Activated T-cell treated with anti-CD3 and anti-CD28 coated beads, Interleukin-2, amount 50 U/mL, for 4 hours (primary cell): ENCODE measurements around the gene LHFPL2. TPM values are rescaled to one million over a fixed set of nuclear protein-coding genes. Genes with fewer than 3 reads are reported as not detected.
A peak's percentile ranks its signal among the peaks of the same experiment; 100 is the strongest.

Source experiments
- ATAC-seq, 2 donors: fragments of 200-7000 bp; cut with Tn5 transposase; one replicate each; pipeline ENCODE4 v1.10.0; 2021
- DNase-seq: peaks from one replicate; pipeline ENCODE4 v3.0.0-alpha.2; 2020
- H3K27me3 Mint-ChIP-seq: one replicate; pipeline ENCODE4 v1.8.0; 2021; ENCODE audit warnings: low read depth, mixed read lengths
- H3K36me3 Mint-ChIP-seq: one replicate; pipeline ENCODE4 v1.8.0; 2022; ENCODE audit warnings: mixed read lengths; ENCODE audit not compliant: insufficient read depth
- H3K4me1 Mint-ChIP-seq: one replicate; pipeline ENCODE4 v1.8.0; 2021; ENCODE audit warnings: low read depth, mixed read lengths
- H3K4me3 Mint-ChIP-seq: one replicate; pipeline ENCODE4 v1.8.0; 2021; ENCODE audit warnings: mild to moderate bottlenecking, moderate library complexity, mixed read lengths
- H3K9me3 Mint-ChIP-seq: one replicate; pipeline ENCODE4 v1.8.0; 2021; ENCODE audit warnings: mixed read lengths
- total RNA-seq, 3 donors: library from RNA; stranded (reverse); gene quantifications; one replicate each; pipeline ENCODE4 v1.2.1, GENCODE V29; 2021

The LHFPL2 gene
- total RNA-seq, 3 donors from 2014 or later = 0.22 to 0.69 (median 0.23) TPM

GRCh38 chr5:78576376-78576775 lies 72.2 kb downstream of the LHFPL2 start:
- Mint-ChIP-seq H3K27me3 (no peaks in the 10 kb centered on the region), H3K9me3 (no peaks in the 10 kb centered on the region), H3K4me3 (no peak overlapping the region), H3K36me3 (no peaks in the 10 kb centered on the region), H3K4me1 (no peaks in the 10 kb centered on the region)
- ATAC-seq (no peak), DNase-seq (no peak)

- no peak overlapping the region for H3K4me3 Mint-ChIP-seq
- no peaks in the 10 kb centered on the region for H3K9me3 Mint-ChIP-seq
- DNase-seq = no peak
- H3K36me3 Mint-ChIP-seq = no peaks in the 10 kb centered on the region
- H3K27me3 Mint-ChIP-seq = no peaks in the 10 kb centered on the region
- no peak for ATAC-seq
- H3K4me1 Mint-ChIP-seq = no peaks in the 10 kb centered on the region
Measured at GRCh38 chr5:78574731-78575161, 73.8 kb downstream of the LHFPL2 start.

GRCh38 chr5:78574131-78574673 lies 74.4 kb downstream of the LHFPL2 start:
- no peak for DNase-seq
- no peak overlapping the region for H3K4me3 Mint-ChIP-seq
- no peaks in the 10 kb centered on the region for H3K27me3 Mint-ChIP-seq
- H3K4me1 Mint-ChIP-seq = no peaks in the 10 kb centered on the region
- ATAC-seq = no peak
- no peaks in the 10 kb centered on the region for H3K36me3 Mint-ChIP-seq
- H3K9me3 Mint-ChIP-seq = no peaks in the 10 kb centered on the region

GRCh38 chr5:78573318-78573717 lies 75.3 kb downstream of the LHFPL2 start:
- Mint-ChIP-seq H3K4me1 (no peaks in the 10 kb centered on the region), H3K36me3 (no peaks in the 10 kb centered on the region), H3K4me3 (no peak overlapping the region), H3K27me3 (no peaks in the 10 kb centered on the region), H3K9me3 (no peaks in the 10 kb centered on the region)
- no peak for DNase-seq
- no peak for ATAC-seq

GRCh38 chr5:78570646-78571045 lies 77.9 kb downstream of the LHFPL2 start:
- H3K4me1 Mint-ChIP-seq = no peaks in the 10 kb centered on the region
- no peak for DNase-seq
- ATAC-seq = no peak
- H3K4me3 Mint-ChIP-seq = no peak overlapping the region
- peaks cover under 1% of the 10 kb centered on the region for H3K27me3 Mint-ChIP-seq
- no peaks in the 10 kb centered on the region for H3K36me3 Mint-ChIP-seq
- H3K9me3 Mint-ChIP-seq = no peaks in the 10 kb centered on the region

- Mint-ChIP-seq H3K4me3 (no peak overlapping the region), H3K36me3 (no peaks in the 10 kb centered on the region), H3K4me1 (no peaks in the 10 kb centered on the region), H3K27me3 (peaks cover 1% of the 10 kb centered on the region), H3K9me3 (no peaks in the 10 kb centered on the region)
- ATAC-seq (no peak), DNase-seq (no peak)
Measured at GRCh38 chr5:78569441-78569840, 79.1 kb downstream of the LHFPL2 start.

GRCh38 chr5:78568676-78569075 lies 79.9 kb downstream of the LHFPL2 start:
- no peak for DNase-seq
- no peaks in the 10 kb centered on the region for H3K4me1 Mint-ChIP-seq
- H3K9me3 Mint-ChIP-seq = no peaks in the 10 kb centered on the region
- H3K27me3 Mint-ChIP-seq = peaks cover 1% of the 10 kb centered on the region
- no peak for ATAC-seq
- H3K4me3 Mint-ChIP-seq = no peak overlapping the region
- H3K36me3 Mint-ChIP-seq = no peaks in the 10 kb centered on the region

GRCh38 chr5:78568212-78568611 lies 80.4 kb downstream of the LHFPL2 start:
- H3K4me3 Mint-ChIP-seq = no peak overlapping the region
- H3K9me3 Mint-ChIP-seq = no peaks in the 10 kb centered on the region
- H3K4me1 Mint-ChIP-seq = no peaks in the 10 kb centered on the region
- H3K27me3 Mint-ChIP-seq = peaks cover 1% of the 10 kb centered on the region
- no peaks in the 10 kb centered on the region for H3K36me3 Mint-ChIP-seq
- no peak for DNase-seq
- no peak for ATAC-seq

GRCh38 chr5:78567617-78568016 lies 81.0 kb downstream of the LHFPL2 start:
- Mint-ChIP-seq H3K4me1 (no peaks in the 10 kb centered on the region), H3K4me3 (no peak overlapping the region), H3K36me3 (no peaks in the 10 kb centered on the region), H3K27me3 (peaks cover 1% of the 10 kb centered on the region), H3K9me3 (no peaks in the 10 kb centered on the region)
- DNase-seq (no peak), ATAC-seq (no peak)

GRCh38 chr5:78566747-78567425 lies 81.7 kb downstream of the LHFPL2 start:
- H3K27me3 Mint-ChIP-seq = peaks cover 1% of the 10 kb centered on the region
- H3K36me3 Mint-ChIP-seq = no peaks in the 10 kb centered on the region
- no peaks in the 10 kb centered on the region for H3K9me3 Mint-ChIP-seq
- H3K4me1 Mint-ChIP-seq = no peaks in the 10 kb centered on the region
- H3K4me3 Mint-ChIP-seq = no peak overlapping the region
- DNase-seq (no peak), ATAC-seq (peak; percentile 35 to 43)

GRCh38 chr5:78565395-78565794 lies 83.2 kb downstream of the LHFPL2 start:
- DNase-seq (no peak), ATAC-seq (no peak)
- no peaks in the 10 kb centered on the region for H3K36me3 Mint-ChIP-seq
- H3K4me1 Mint-ChIP-seq = no peaks in the 10 kb centered on the region
- H3K9me3 Mint-ChIP-seq = no peaks in the 10 kb centered on the region
- peaks cover 2% of the 10 kb centered on the region for H3K27me3 Mint-ChIP-seq
- H3K4me3 Mint-ChIP-seq = no peak overlapping the region

- no peaks in the 10 kb centered on the region for H3K36me3 Mint-ChIP-seq
- H3K27me3 Mint-ChIP-seq = peaks cover 11% of the 10 kb centered on the region
- H3K4me1 Mint-ChIP-seq = no peaks in the 10 kb centered on the region
- no peak for ATAC-seq
- H3K4me3 Mint-ChIP-seq = no peak overlapping the region
- no peak for DNase-seq
- H3K9me3 Mint-ChIP-seq = no peaks in the 10 kb centered on the region
Measured at GRCh38 chr5:78563621-78564020, 85.0 kb downstream of the LHFPL2 start.

- H3K36me3 Mint-ChIP-seq = no peaks in the 10 kb centered on the region
- no peak overlapping the region for H3K4me3 Mint-ChIP-seq
- no peaks in the 10 kb centered on the region for H3K9me3 Mint-ChIP-seq
- no peaks in the 10 kb centered on the region for H3K4me1 Mint-ChIP-seq
- H3K27me3 Mint-ChIP-seq = peaks cover 11% of the 10 kb centered on the region
- no peak for ATAC-seq
- no peak for DNase-seq
Measured at GRCh38 chr5:78562714-78563330, 85.8 kb downstream of the LHFPL2 start.

GRCh38 chr5:78562001-78562400 lies 86.6 kb downstream of the LHFPL2 start:
- Mint-ChIP-seq H3K4me3 (no peak overlapping the region), H3K9me3 (no peaks in the 10 kb centered on the region), H3K36me3 (no peaks in the 10 kb centered on the region), H3K27me3 (peaks cover 11% of the 10 kb centered on the region), H3K4me1 (no peaks in the 10 kb centered on the region)
- DNase-seq (no peak), ATAC-seq (no peak)

GRCh38 chr5:78561261-78561660 lies 87.3 kb downstream of the LHFPL2 start:
- DNase-seq (no peak), ATAC-seq (no peak)
- Mint-ChIP-seq H3K9me3 (no peaks in the 10 kb centered on the region), H3K4me1 (no peaks in the 10 kb centered on the region), H3K36me3 (no peaks in the 10 kb centered on the region), H3K4me3 (no peak overlapping the region), H3K27me3 (peaks cover 11% of the 10 kb centered on the region)
